GM19468 (cell line): Measurements from ENCODE around the gene MAPRE2.
A peak's percentile ranks its signal among the peaks of the same experiment; 100 is the strongest.
"Not testable (repeated sequence)": the region's sequence is repeated elsewhere in the genome, so short reads cannot be mapped to it uniquely, and the experiment has no call there.

Source experiments
- ATAC-seq: cut with Tn5 transposase; IDR thresholded peaks from one replicate; pipeline ENCODE4 v1.9.1; 2021; ENCODE audit warnings: mild to moderate bottlenecking, moderate library complexity, moderate number of reproducible peaks; ENCODE audit not compliant: unreplicated experiment; ENCODE audit errors: extremely low read depth

Gene MAPRE2

DNA sequence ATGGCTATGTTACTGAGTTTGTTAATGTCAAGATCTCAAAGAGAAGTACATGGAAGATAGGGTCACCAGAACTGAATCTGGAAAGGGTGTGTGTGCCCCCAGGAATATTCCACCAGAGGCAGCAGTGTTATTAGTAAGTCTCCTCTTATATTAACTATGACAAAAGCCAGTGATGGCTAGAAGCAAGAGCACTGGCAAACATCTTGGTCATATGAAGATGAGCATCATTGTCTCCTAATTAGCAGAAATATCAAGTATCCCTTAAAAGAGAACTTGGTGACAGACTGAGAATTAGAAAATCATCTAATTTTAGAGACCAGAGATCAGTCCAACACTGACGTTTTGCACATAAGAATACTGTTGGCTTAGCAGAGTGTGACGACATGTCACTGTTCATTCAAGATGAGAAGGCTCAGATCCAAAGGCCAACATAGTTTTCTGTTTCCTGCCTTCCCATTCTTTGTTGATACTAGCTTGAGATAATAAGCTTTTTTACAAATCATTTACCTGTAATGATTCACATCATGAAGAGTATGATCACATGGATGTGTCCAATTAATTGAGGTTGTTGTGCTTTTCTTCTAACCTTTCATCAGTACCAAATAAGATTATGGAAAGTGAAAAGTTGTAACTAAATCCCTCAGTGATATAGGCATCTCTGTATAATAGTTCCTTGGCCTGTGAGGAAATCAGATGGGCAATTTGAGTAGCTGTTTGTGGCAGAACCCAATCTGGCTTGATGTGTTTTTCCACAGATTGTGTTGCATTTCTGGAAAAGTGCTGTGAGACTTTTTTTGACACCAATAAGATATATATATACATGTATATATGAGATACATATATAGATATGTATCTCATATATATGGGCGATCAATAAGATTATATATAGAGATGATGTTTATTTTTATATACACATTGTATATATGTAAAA is 44.5 kb downstream of the MAPRE2 start:
- no peak for ATAC-seq

DNA sequence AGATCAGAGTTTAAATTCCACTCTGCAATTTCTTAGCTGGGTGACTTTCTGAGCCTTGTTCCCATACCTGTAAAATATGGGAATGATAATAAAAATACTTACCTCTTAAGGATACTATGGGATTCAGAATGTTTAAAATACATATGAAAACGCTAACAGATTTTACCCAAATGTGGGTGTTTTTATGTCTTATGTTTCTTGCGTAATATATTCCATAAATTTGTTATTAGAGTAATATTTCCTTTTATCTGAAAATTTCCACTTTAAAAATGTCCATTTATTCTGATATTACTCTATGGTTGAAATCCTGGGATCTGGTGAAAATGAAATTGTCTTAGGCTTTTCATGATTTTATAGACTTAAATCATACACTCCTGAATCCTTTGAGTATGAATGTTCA is 45.5 kb downstream of the MAPRE2 start:
- no peak for ATAC-seq

DNA sequence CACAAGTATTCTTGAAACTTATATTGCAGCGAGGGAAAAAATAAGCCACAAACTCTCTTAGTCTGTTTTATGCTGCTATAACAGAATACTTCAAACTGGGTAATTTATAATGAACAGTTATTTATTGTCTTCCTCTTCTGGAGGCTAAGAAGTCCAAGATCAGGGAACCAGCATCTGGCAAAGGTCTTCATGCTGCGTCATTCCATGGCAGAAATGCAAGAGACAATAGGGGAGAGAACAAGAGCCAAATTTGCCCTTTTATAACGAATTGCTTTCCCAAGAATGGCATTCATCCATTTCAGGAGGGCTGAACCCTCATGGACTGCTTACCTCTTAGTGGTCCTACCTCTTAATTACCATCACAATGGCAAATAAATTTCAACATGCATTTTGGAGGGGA is 46.5 kb downstream of the MAPRE2 start:
- no peak for ATAC-seq

DNA sequence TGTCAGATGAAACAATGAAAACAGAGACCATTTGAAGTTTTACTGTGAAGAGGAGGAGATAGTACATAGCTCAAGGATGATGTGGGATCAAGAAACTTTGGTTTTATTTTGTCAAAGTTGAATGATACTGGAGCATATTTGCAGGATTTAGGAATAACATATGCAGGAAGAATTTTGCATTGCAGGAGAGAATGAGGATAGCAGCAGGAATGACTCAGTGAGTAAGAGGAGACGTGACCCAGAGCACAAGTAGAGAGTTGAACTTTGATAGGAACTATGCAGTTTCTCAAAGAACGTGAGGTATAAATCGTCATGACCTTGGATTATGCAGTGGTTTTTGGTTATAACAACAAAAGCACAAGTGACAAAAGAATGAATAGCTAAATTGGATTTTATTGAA is 47.7 kb downstream of the MAPRE2 start:
- ATAC-seq: no peak

DNA sequence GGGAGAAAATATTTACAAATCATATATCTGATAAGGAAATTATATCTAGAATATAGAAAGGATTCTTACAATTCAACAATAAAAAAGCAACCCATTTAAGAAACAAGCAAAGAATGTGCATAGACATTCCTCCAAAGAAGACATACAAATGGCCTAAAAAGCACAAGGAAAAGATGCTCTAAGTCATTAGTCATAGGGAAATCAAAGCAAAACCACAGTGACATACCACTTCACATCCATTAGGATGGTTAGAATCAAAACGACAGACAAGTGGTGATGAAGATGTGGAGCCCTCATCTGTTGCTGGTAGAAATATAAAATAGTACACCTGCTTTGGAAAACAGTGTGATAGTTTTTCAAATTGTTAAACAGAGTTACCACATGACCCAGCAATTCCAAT is 48.2 kb downstream of the MAPRE2 start:
- ATAC-seq: no peak

DNA sequence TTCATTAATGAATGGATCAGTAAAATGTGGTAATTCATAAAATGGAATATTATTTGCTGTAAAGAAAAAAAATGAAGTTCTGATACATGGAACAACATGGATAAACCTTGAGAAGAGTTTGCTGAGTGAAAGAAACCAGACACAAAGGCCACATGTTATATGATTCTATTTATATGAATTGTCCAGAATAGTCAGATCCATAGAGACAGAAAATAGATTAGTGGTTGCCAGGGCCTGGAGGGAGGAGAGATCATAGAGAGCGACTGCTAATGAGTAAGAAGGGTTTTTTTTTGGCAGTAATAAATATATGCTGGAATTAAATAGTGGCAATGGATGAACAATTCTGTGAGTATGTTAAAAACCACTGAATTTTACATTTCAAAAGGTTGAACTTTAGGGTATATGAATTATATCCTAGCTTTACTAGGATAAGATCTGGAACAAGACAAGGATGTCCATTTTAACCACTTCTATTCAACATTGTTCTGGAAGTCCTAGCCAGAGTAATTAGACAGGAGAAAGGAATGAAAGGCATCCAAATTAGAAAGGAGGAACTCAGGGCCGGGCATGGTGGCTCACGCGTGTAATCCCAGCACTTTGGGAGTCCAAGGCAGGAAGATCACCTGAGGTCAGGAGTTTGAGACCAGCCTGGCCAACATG is 48.8 kb downstream of the MAPRE2 start:
- ATAC-seq: no peak

DNA sequence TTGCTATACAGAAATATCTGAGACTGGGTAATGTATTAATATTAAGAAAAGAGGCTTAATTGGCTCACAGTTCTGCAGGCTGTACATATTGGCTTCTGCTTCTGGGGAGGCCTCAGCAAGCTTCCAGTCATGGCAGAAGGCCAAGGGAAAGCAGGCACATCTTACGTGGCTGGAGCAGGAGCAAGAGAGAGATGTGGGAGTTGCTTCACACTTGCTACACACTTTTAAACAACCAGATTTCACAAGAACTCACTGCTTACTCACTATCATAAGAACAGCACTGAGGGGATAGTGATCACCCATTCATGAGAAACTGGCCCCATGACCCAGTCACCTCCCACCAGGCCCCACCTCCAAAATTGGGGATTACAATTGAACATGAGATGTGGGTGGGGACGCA is 50.6 kb downstream of the MAPRE2 start:
- no peak for ATAC-seq

DNA sequence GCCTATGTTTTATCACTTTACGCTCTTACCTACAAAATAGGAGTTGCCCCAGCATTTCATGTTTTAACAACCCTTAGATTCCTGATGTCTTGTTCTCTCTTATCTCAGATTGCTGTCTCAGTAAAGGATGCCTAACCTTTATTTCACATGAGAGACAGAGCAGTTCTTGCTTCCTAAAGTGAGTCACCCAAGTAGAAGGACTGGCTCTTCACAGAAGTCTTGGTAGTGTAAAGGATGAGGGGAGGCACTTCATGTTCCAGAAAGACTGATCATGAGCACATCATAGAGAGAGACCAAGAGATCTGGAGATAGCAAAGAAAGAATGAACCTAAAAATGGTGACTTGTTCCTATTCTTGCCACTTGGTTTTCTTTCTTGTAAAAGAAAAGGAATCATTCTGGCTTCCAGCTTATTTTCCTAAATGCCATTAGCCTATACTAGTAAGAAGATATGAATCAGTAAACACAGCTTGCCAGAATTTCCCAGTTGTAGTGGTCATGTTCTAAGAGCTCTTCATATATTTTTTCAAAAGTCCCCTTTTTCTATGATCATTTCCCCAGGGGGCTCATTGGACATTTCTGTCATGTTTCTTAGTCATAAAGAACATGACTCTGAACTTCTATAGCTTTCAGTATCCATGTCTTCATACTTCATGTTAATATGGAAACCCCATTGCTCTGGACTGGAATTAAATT is 54.9 kb downstream of the MAPRE2 start:
- peak; percentile 57 for ATAC-seq

DNA sequence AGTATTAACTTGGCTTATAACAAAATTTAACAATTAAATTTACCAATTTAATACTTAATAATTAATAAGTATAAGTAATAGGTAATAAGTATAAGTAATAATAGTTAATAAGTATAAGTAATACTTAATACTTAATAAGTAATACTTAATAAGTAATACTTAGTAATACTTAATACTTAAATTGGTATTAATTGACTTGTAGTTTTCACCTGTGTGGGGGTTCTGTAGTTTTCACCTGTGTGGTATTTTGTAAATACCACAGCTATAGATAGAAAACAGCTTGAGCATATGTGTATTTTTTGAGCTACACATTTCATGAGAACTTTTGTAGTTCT is 55.4 kb downstream of the MAPRE2 start:
- no peak for ATAC-seq

DNA sequence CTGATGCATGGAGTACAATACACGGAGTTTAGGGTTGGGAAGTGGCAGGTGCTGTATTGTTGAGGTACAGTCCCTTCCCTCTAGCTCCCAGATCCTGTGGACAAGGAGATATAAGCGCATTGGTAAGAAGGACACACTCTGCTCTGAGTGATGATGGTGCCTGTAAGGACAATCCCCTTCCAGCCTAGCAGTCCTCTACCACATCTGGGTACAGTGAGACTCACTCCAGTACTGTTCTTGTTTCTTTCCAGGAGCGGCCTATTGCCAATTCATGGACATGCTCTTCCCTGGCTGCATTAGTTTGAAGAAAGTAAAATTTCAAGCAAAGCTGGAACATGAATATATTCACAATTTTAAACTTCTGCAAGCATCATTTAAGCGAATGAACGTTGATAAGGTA is 56.0 kb downstream of the MAPRE2 start:
- no peak for ATAC-seq

DNA sequence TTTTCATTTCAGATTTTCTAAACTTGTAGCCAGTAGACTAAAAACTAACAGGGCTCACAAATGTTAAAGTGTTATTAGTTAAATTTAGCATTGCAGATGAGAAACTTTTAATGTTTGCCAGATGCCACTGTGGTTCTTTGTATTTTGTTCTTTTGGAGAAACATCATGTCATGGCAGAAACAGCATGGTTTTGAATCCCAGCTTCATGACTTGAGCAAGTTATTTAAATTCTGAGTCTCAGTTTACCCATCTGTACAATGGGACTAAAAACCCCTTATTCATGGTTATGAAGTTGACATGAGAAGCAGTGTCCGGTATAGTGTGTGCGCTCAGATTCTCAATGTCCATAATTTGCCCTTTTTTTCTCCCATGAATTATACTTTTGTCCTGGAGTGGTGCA is 56.5 kb downstream of the MAPRE2 start:
- ATAC-seq: no peak

DNA sequence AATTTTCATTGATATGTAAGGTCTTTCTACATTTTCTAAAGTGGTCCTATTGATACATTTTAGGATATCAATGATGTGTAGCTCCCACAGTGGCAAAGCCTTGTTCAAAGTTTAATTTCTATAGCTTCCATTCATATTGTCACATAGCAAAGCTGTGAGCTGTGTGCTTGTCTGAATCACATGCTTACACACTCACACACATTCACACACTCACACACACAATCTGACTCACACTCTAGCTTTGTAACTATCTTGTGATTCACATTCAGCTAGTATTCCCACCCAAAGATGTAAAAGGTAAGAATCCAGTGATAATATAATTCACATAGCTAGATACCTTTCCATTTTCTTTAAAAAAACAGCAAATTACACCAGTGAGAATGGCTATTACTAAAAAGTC is 58.7 kb downstream of the MAPRE2 start:
- ATAC-seq: no peak

DNA sequence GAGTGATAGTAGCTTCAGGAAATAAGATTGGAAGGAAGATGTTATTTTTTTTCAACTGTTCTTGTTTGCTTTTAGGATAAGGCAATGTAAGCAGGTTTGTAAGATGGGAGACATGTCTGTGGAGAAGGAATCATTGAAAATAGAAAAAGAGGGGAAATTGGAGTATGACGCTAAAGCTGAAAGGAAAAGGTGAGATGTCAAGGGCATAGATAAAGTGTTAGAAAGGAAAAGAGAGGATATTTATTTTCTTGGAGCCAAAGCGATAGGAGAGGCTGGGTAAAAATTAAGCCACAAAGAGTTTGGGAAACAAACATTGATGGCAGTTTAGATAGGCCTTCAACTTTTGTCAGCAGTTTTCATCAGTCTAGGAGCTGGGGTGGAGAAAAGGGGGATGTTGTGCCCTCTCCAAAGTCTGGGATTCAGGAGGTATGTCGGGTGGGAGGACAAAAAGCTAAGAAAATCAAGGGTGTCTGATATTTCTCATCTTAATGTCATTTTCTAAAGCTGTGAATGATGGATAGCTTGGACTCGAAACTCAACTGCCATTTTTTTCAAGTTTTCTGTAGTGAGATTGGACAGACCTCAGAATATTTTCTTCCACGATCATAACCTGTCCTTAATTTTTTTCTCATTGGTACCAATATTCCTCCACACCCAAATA is 63.3 kb downstream of the MAPRE2 start:
- no peak for ATAC-seq

DNA sequence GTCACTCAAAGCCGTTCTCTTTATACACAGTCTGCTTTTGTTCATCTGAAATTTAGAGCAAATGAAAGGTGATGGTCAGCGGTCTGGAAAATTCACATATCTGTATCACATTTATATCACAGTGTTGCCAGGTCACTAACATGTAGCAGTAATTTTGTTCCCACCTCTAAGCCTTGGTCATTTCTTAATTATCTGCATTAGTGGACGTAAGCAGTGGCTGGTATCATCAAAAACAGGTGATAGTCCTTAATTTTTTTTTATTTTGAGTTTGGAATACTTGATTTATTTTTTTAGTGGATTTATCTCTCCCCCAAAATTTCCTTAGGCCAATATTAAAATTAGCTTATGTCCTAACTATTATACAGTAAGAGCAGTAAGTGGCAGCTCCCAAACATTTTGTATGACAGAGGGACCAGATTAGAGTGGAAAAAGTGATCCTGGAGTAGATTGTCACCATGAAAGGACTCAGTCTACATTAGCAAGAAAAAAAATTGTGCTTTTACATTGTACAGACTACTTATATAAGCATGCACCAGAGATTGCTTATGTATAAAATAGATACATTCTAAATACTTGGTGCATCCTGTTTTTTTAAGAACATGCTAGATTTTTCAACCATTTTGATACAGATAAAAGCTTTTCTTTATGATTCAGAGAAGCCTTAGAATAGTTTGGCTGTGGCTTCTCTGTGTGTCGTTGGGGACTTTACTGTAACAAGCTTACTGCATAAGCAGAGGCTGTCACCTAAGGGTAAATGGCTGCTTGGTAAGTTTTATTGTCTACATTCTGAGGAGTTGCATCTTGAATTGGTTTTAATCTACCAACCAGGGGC is 65.0 kb downstream of the MAPRE2 start:
- ATAC-seq: no peak

DNA sequence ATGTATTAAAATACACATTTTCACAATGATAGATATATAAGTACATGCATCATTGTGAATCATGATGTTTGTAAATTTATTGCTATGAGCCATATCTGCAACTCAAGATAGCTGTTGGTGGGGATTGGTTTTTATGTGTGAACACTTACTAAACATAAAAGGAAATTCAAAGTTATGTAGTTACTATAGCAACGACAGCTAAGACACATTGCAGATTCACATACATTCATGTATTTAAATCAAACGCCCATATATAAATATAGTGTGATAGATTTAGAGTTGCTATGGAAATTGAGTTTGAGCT is 65.6 kb downstream of the MAPRE2 start:
- ATAC-seq: no peak

DNA sequence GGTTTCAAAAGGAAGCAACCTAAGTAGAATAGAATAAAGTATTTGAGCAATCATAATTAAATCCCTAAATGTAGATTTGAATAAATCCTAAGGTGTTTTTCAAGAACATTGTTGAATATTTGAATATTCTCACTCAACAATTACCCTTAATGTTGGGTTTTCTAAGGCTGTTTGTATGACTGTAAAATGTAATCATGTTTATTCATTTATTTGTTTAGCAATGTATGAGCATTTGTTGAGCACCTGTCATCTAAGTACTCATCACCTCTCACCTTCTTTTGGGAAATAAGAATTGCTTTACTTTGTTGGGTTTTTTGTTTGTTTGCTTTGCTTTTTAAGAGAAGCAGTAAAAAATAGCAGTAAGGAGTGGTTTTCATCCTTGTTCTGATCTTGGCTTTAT is 66.0 kb downstream of the MAPRE2 start:
- no peak for ATAC-seq

DNA sequence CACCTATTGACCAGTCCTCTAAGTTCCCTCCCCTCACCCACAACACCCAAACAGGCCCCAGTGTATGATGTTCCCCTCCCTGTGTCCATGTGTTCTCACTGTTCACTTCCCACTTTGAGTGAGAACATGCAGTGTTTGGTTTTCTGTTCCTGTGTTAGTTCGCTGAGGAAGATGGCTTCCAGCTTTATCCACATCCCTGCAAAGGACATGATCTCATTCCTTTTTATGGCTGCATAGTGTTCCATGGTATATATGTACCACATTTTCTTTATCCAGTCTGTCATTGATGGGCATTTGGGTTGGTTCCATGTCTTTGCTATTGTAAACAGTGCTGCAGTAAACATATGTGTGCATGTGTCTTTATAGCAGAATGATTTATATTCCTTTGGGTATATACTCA is 66.9 kb downstream of the MAPRE2 start:
- ATAC-seq: not testable (repeated sequence)

DNA sequence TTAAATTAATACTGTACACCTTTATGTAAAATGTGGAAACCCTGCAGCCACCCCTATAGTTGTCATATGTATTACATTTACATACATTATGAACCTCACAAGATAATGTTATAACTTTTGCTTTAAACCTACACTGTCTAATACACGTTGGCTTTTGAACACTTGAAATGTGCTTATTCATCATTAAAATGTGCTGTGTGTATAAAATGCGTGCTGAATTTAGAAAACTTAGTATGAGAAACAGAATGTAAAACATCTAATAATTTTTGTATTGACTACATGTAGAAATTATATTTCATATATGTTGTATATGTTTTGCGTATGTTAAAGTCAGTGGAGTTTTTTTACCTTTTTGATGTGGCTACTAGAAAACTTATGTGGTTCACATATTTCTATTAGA is 68.8 kb downstream of the MAPRE2 start:
- no peak for ATAC-seq

DNA sequence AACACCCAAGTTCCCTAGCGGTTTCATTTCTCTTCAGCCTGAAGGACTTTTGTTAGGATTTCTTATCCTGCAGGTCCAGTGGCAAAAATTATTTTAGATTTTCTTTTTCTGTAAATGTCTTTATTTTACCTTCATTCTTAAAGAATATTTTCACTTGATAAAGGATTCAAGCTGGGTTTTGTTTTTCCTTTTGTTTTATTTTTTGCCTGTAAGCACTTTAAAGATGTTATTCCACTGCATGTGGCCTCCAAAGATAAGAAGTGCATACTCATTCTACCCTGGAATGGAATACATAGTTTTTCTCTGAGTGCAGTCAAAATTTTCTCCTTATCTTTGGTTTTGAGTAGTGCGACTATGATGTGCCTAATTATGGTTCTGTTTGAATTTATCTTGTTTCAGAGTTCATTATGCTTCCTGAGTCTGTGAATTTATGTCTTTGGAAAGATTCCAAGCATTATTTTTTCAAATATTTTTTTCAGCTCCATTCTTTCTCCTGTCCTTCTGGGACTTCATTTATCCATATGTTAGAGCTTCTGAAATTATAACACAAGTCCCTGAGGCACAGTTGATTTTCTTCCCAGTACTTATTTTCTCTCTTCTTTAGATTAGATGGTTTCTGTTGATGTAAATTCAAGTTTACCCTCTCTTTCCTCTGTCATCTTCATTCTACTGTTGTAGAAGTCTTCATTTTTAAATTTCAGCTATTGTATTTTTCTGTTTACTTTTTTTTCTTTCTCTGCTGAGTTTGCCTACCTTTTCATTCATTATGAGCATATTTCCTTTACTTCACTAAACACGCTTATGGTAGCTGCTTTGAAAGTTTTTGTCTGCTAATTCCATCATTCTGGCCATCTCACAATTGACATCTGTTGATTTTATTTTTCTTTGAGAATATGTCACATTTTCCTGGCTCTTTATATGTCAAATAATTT is 69.6 kb downstream of the MAPRE2 start:
- ATAC-seq: no peak
